ENCODE results near the gene PEX1. TPM values are rescaled to one million over a fixed set of nuclear protein-coding genes. Genes with fewer than 3 reads are reported as not detected.

Gene PEX1
- total RNA-seq, 1 experiment from 2014 or later: 10.8 TPM

Other genes with a start within 250 kb of the PEX1 start
- gene GATAD1, start 81.0 kb downstream of the PEX1 start, total RNA-seq (2014; rRNA removed; shearing (Covaris generic)): 8.1 and 14.6 TPM in 2 replicates
- not detected in 2 replicates for gene ERVW-1, start 50.6 kb downstream of the PEX1 start, total RNA-seq (2014; rRNA removed; shearing (Covaris generic))
- 8.1 and 13.2 TPM in 2 replicates for gene RBM48, start 275 bp upstream of the PEX1 start, total RNA-seq (2014; rRNA removed; shearing (Covaris generic))
- gene FAM133B, start 61.9 kb upstream of the PEX1 start, total RNA-seq (2014; rRNA removed; shearing (Covaris generic)): 26.9 and 34.0 TPM in 2 replicates